ENCODE data around the gene TRERF1. TPM values are rescaled to one million over a fixed set of nuclear protein-coding genes. Genes with fewer than 3 reads are reported as not detected.
A peak's percentile ranks its signal among the peaks of the same experiment; 100 is the strongest.

The TRERF1 gene
- total and polyA plus RNA-seq, 2 of the 8 experiments (the other 6 are each of a cell fraction or from before 2014, with no cell fraction given) = 10.8 to 21.5 TPM

- no peaks in the 10 kb centered on the region for H3K9me3 ChIP-seq (ENCODE audit: insufficient read depth in 2 of 2, low read depth in 1 of 2, low read length in 1 of 2)
- ChIA-PET POLR2A (ENCODE audit: partially characterized antibody) (interaction anchor here (0.9 to 2.7 kb wide), 9 partner anchors 8 to 259 kb away, joined by 3 to 11 read pairs (median 3); partner anchors contain the start of genes C6orf132, TAF8 and TRERF1), CTCF (ENCODE audit: partially characterized antibody) (interaction anchor here (0.6 to 4.6 kb wide), 13 partner anchors 10 to 126 kb away, joined by 3 to 26 read pairs (median 5); no protein-coding TSS in a partner anchor)
- peak overlapping the region in 1 of 4 experiments; percentile 5; a peak in 1 of 8 replicates for H3K4me3 ChIP-seq (ENCODE audit: extremely low read depth in 1 of 4, insufficient read depth in 2 of 4, low read depth in 3 of 4, low read length in 4 of 4)
- no peak overlapping the region for H2BK120ac ChIP-seq (replicated peaks; ENCODE audit: low read depth, low read length)
- H3K23ac ChIP-seq (ENCODE audit: insufficient read length) = no peak overlapping the region
- peak overlapping the region; percentile 49 to 59; a peak in 3 of 4 replicates for H3K4me2 ChIP-seq (ENCODE audit: insufficient read depth in 1 of 2, low read depth in 2 of 2, low read length in 2 of 2)
- no peak overlapping the region for H3K4ac ChIP-seq (replicated peaks; ENCODE audit: insufficient read length, low read depth, low read length)
- no peak overlapping the region for H3K56ac ChIP-seq (replicated peaks; ENCODE audit: insufficient read length, low read depth, low read length)
- H2BK5ac ChIP-seq (ENCODE audit: low read depth, low read length) = 0 out of 2 replicates have a peak overlapping the region, but pooled peaks have one; percentile 7
- H2BK20ac ChIP-seq (ENCODE audit: low read length) = no peak overlapping the region
- no peaks in the 10 kb centered on the region for H3K23me2 ChIP-seq (ENCODE audit: low read depth, low read length)
- no peaks in the 10 kb centered on the region for H3K79me1 ChIP-seq (ENCODE audit: low read depth, low read length)
- no peak overlapping the region for H2BK15ac ChIP-seq (ENCODE audit: low read length)
- no peaks in the 10 kb centered on the region for H3K79me2 ChIP-seq (ENCODE audit: control insufficient read depth in 1 of 2, insufficient read depth in 2 of 2, low read length in 2 of 2)
- no peak overlapping the region for H4K5ac ChIP-seq (ENCODE audit: insufficient read length, low read depth, low read length)
- 29% methylated on average over 8 of the region's 8 CpGs; no CpG with 5 or more reads in 1 of the 2 experiments for WGBS, 2 experiments (ENCODE audit: extremely low coverage in 1 of 2, insufficient coverage in 1 of 2, insufficient read length in 1 of 2, insufficient replicate concordance in 2 of 2, low coverage in 1 of 2, low lambda C conversion rate in 2 of 2, missing lambda C conversion rate in 1 of 2)
- no peaks in the 10 kb centered on the region for H3K36me3 ChIP-seq (ENCODE audit: control insufficient read depth in 2 of 4, insufficient read depth in 4 of 4, low read length in 3 of 4)
- FAIRE-seq (no peak), DNase-seq (ENCODE audit: low read depth in 1 of 2, low spot score in 2 of 2) (no peak)
- 0 out of 2 replicates have a peak overlapping the region, but pooled peaks have one; percentile 33 for H2AK5ac ChIP-seq (ENCODE audit: low read depth, low read length)
- no peak overlapping the region for H2AFZ ChIP-seq (ENCODE audit: low read length)
- TF ChIP-seq BACH1 (IDR thresholded peaks at IDR 0.05; ENCODE audit: low read length) (peak; percentile 68; the same call in 1 of the 2 replicates), RXRA (IDR thresholded peaks at IDR 0.05; ENCODE audit: insufficient read depth, low read depth, low read length) (no peak)
- no peak overlapping the region; the same call in 1 of the 2 replicates for H3K18ac ChIP-seq (ENCODE audit: extremely low read depth, low read length)
- no peak overlapping the region for H4K91ac ChIP-seq (replicated peaks; ENCODE audit: insufficient read length, low read length)
- no peak overlapping the region for H3K14ac ChIP-seq (ENCODE audit: insufficient read length)
- H3K27me3 ChIP-seq (replicated peaks in 1 of 4; ENCODE audit: control insufficient read depth in 3 of 4, extremely low read depth in 1 of 4, insufficient read depth in 3 of 4, low read length in 3 of 4) = peaks cover 0 to 3% (median 0%) of the 10 kb centered on the region in 4 experiments; a peak in 1 of 7 replicates
- H3K9ac ChIP-seq (replicated peaks in 1 of 4; ENCODE audit: extremely low read depth in 1 of 4, low read depth in 3 of 4, low read length in 3 of 4) = no peak overlapping the region; a peak in 1 of 7 replicates
- no peak overlapping the region for H3K27ac ChIP-seq (ENCODE audit: low read depth, low read length)
- no peak overlapping the region for H4K8ac ChIP-seq (ENCODE audit: extremely low read depth, insufficient read depth, low read length)
- H4K20me1 ChIP-seq (replicated peaks in 1 of 2; ENCODE audit: control insufficient read depth in 1 of 2, insufficient read depth in 2 of 2, low read length in 2 of 2) = no peaks in the 10 kb centered on the region
- H2BK12ac ChIP-seq (ENCODE audit: low read depth, low read length) = peak overlapping the region; percentile 90
- peaks cover 0 to 4% (median 2%) of the 10 kb centered on the region in 4 experiments; a peak in 5 of 7 replicates for H3K4me1 ChIP-seq (replicated peaks in 1 of 4; ENCODE audit: control insufficient read depth in 3 of 4, insufficient read depth in 4 of 4, low read length in 3 of 4)
These were observed 258.2 kb downstream of the TRERF1 start for GRCh38 chr6:42193491-42193894.

Data from H1 (cell line).